AG04450 (cell line): ENCODE results near the gene PPP3R1. TPM values are rescaled to one million over a fixed set of nuclear protein-coding genes. Genes with fewer than 3 reads are reported as not detected.
A peak's percentile ranks its signal among the peaks of the same experiment; 100 is the strongest.

Experiments used
- CTCF ChIA-PET: fragments of 300-600, 350-600 bp; formaldehyde crosslinking; extraction: SDS; loops from one replicate; lab custom pipeline; 2022; ENCODE audit warnings: antibody characterized with exemption, inconsistent platforms; lab: Charles Lee
- POLR2A ChIA-PET: fragments of 350-600 bp; formaldehyde crosslinking; extraction: SDS; loops from one replicate; lab custom pipeline; 2021; ENCODE audit warnings: antibody characterized with exemption, inconsistent platforms; lab: Yijun Ruan, JAX
- DNase-seq: peaks from one replicate; pipeline ENCODE4 v3.0.0-alpha.2; 2011; ENCODE audit warnings: low read depth, low spot score
- H3K27ac ChIP-seq: one replicate; pipeline ENCODE4 v1.5.1; 2012; ENCODE audit warnings: low read depth, low read length, control low read depth
- H3K27me3 ChIP-seq: one replicate; pipeline ENCODE4 v1.6.0; 2012; ENCODE audit warnings: low read length; ENCODE audit not compliant: control insufficient read depth, insufficient read depth
- H3K4me3 ChIP-seq: 2 replicates; pipeline ENCODE4 v1.5.1; 2011; ENCODE audit warnings: mild to moderate bottlenecking, low read depth, low read length, control low read depth
- H3K9me3 ChIP-seq: 2 replicates; pipeline ENCODE4 v1.5.1; 2012; ENCODE audit warnings: low read length; ENCODE audit not compliant: control insufficient read depth, insufficient read depth
- polyA plus RNA-seq: library from polyadenylated mRNA; depleted of rRNA; stranded (reverse); fragments of >200 nt; gene quantifications from 2 replicates; pipeline ENCODE4 v1.2.3, GENCODE V29; 2011
- TF ChIP-seq, protein P1 (sequence below): IDR thresholded peaks from 2 replicates; pipeline ENCODE4 v1.5.1; 2011; ENCODE audit warnings: low read depth, low read length, control low read depth, inconsistent platforms

PPP3R1 gene
- polyA plus RNA-seq, 1 experiment, result 24.9 TPM

- Histone ChIP-seq H3K4me3 (no peak overlapping the region), H3K9me3 (no peaks in the 10 kb centered on the region), H3K27ac (no peak overlapping the region), H3K27me3 (no peaks in the 10 kb centered on the region)
- ChIA-PET CTCF (interaction anchor here (1.0 kb wide), 1 partner anchor 112 kb away, joined by 5 read pairs; no protein-coding TSS in a partner anchor), POLR2A (no interaction called here)
- DNase-seq, result no peak
- TF ChIP-seq, protein P1, sequence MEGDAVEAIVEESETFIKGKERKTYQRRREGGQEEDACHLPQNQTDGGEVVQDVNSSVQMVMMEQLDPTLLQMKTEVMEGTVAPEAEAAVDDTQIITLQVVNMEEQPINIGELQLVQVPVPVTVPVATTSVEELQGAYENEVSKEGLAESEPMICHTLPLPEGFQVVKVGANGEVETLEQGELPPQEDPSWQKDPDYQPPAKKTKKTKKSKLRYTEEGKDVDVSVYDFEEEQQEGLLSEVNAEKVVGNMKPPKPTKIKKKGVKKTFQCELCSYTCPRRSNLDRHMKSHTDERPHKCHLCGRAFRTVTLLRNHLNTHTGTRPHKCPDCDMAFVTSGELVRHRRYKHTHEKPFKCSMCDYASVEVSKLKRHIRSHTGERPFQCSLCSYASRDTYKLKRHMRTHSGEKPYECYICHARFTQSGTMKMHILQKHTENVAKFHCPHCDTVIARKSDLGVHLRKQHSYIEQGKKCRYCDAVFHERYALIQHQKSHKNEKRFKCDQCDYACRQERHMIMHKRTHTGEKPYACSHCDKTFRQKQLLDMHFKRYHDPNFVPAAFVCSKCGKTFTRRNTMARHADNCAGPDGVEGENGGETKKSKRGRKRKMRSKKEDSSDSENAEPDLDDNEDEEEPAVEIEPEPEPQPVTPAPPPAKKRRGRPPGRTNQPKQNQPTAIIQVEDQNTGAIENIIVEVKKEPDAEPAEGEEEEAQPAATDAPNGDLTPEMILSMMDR, result no peak
These were observed 81.2 kb downstream of the PPP3R1 start for GRCh38 chr2:68171146-68171545.

GRCh38 chr2:68169308-68169707, 83.0 kb downstream of the PPP3R1 start:
- ChIA-PET POLR2A (interaction anchor here (0.7 kb wide), 1 partner anchor 12 kb away, joined by 9 read pairs; no protein-coding TSS in a partner anchor), CTCF (interaction anchor here (0.6 to 1.7 kb wide), 5 partner anchors 14 to 272 kb away, joined by 3 to 6 read pairs (median 4); no protein-coding TSS in a partner anchor)
- no peaks in the 10 kb centered on the region for H3K9me3 ChIP-seq
- H3K4me3 ChIP-seq, result no peak overlapping the region
- no peak for DNase-seq
- TF ChIP-seq, protein P1, result no peak
- no peaks in the 10 kb centered on the region for H3K27me3 ChIP-seq
- no peak overlapping the region for H3K27ac ChIP-seq

GRCh38 chr2:68167186-68167585, 85.1 kb downstream of the PPP3R1 start:
- Histone ChIP-seq H3K27ac (no peak overlapping the region), H3K27me3 (no peaks in the 10 kb centered on the region), H3K4me3 (no peak overlapping the region), H3K9me3 (no peaks in the 10 kb centered on the region)
- TF ChIP-seq, protein P1, result no peak
- ChIA-PET CTCF (interaction anchor here (0.6 to 1.1 kb wide), 2 partner anchors 18 to 45 kb away, joined by 4 to 5 read pairs; no protein-coding TSS in a partner anchor), POLR2A (no interaction called here)
- DNase-seq, result no peak

DNA sequence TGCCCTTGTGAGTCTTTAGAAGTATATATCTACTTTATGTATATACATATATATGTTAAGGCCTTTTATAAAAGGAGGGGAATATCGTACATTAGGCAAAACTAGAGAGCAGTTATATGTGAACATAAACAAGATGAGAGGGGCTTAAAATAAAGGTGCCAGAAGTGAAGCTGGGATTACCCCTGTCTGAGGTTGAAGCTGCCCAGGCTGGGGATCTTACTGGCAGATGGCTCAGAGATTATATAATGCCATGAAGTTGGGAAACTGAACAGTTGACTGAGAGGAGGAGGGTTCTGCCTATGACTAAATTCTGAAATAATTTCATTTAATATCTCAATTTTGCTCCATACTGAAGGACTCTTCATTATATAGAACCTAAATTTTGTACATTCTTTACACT, 88.7 kb downstream of the PPP3R1 start:
- H3K27ac ChIP-seq, result no peak overlapping the region
- H3K9me3 ChIP-seq, result no peaks in the 10 kb centered on the region
- H3K4me3 ChIP-seq, result no peak overlapping the region
- CTCF ChIA-PET, result no interaction called here
- DNase-seq, result no peak
- no peaks in the 10 kb centered on the region for H3K27me3 ChIP-seq
- POLR2A ChIA-PET, result no interaction called here
- TF ChIP-seq, protein P1, result no peak

- Histone ChIP-seq H3K27ac (peak overlapping the region; percentile 96), H3K9me3 (no peaks in the 10 kb centered on the region), H3K27me3 (no peaks in the 10 kb centered on the region), H3K4me3 (peak overlapping the region; percentile 97)
- DNase-seq, result no peak
- POLR2A ChIA-PET, result interaction anchor here (1.2 to 1.9 kb wide), 5 partner anchors 10 to 162 kb away, joined by 3 to 11 read pairs (median 4); partner anchors contain the start of genes CNRIP1 and PPP3R1
- CTCF ChIA-PET, result interaction anchor here (2.0 to 2.3 kb wide), 2 partner anchors 38 to 134 kb away, joined by 5 to 7 read pairs; no protein-coding TSS in a partner anchor
- TF ChIP-seq, protein P1, result no peak
These were observed 94.2 kb downstream of the PPP3R1 start for GRCh38 chr2:68158134-68158447.
